Esophagus squamous epithelium (tissue), 5 donors: ENCODE results near the gene USB1. TPM values are rescaled to one million over a fixed set of nuclear protein-coding genes. Genes with fewer than 3 reads are reported as not detected.

Experiments
- DNase-seq: peaks from one replicate; lab custom pipeline; 2025; lab: John Stamatoyannopoulos, UW
- H3K27ac ChIP-seq, 4 donors: fragments of 200-600 bp; sonication (generic); one replicate each; pipeline ENCODE4 v1.5.1; 2016 to 2019; ENCODE audit warnings: mild to moderate bottlenecking in 1 of 4
- H3K27me3 ChIP-seq, 4 donors: fragments of 200-600 bp; sonication (generic); 1 replicate in 3 of 4; 2 replicates in 1 of 4; pipeline versions ENCODE4 v1.5.1 to v1.6.0; 2017 to 2021; ENCODE audit warnings: antibody characterized with exemption in 1 of 4
- H3K36me3 ChIP-seq, 3 donors: fragments of 200-600 bp; sonication (generic); one replicate each; pipeline ENCODE4 v1.5.1; 2016 to 2019
- H3K4me1 ChIP-seq, 3 donors: fragments of 200-600 bp; sonication (generic); one replicate each; pipeline ENCODE4 v1.5.1; 2017 to 2019
- H3K4me3 ChIP-seq, 4 donors: fragments of 200-600 bp; sonication (generic); 1 replicate in 3 of 4; 2 replicates in 1 of 4; pipeline ENCODE4 v1.5.1; 2016 to 2019; ENCODE audit warnings: mild to moderate bottlenecking in 2 of 4, moderate library complexity in 1 of 4
- H3K9me3 ChIP-seq, 3 donors: fragments of 200-600 bp; sonication (generic); one replicate each; pipeline ENCODE4 v1.5.1; 2016 to 2019
- POLR2A ChIP-seq, 4 donors: fragments of 450-650 bp; IDR thresholded peaks; one replicate each; pipeline ENCODE4 v1.6.1; 2017; ENCODE audit warnings: antibody characterized with exemption in 4 of 4, mild to moderate bottlenecking in 4 of 4, moderate library complexity in 3 of 4
- WGBS, 2 donors: methylation state at CpG; one replicate each; pipeline ENCODE4 v1.1.5; 2018; 5-methylcytosine and 5-hydroxymethylcytosine counted together
- intact Hi-C: fragments of 100-400 bp; cut with DNase I; formaldehyde crosslinking; loops from one replicate; pipeline ENCODE4 v1.15.0; 2022
- total RNA-seq, 4 donors: library from RNA; depleted of rRNA; stranded (reverse); fragments of >200 nt; gene quantifications; one replicate each; pipeline ENCODE4 v1.1.0, GENCODE V29; 2016
- TF ChIP-seq, protein P1 (sequence below), 6 experiments: fragments of 450-650 bp in 4 of 6; fragments of 200-600 bp in 2 of 6; sonication (generic) in 2 of 6; IDR thresholded peaks; one replicate each; pipeline ENCODE4 v1.5.1; 2016 to 2019; ENCODE audit warnings: antibody characterized with exemption in 6 of 6, mild to moderate bottlenecking in 4 of 6, moderate library complexity in 4 of 6
- donor health status: DM: yes; HTN: yes; CAD: no.

Gene USB1
- total RNA-seq, 4 donors from 2014 or later: 11.2 to 23.9 (median 18.6) TPM

DNA sequence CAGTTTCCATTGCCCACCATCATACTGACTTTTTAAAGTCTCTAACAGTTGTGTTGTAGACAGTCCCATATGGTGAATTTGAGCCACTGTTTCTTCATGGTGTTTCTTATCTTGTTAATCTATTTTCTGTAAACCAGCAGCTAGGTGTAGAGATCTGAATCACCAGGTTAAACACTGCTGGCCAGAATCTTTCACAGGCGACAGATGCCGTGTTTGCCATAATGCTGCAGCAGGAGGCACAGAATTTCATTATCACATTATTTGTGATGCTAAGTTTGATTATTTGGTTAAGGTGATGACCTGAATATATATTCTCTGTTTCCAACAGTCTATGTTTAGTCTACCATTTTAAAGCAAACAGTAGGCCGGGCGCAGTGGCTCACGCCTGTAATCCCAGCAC is 18.8 kb upstream of the USB1 start:
- H3K4me1 ChIP-seq: peaks cover 16 to 21% (median 16%) of the 10 kb centered on the region in 3 donors
- DNase-seq: no peak
- intact Hi-C loops: no loop called here
- no peak for TF ChIP-seq POLR2A (IDR thresholded peaks at IDR 0.05)
- TF ChIP-seq, protein P1, sequence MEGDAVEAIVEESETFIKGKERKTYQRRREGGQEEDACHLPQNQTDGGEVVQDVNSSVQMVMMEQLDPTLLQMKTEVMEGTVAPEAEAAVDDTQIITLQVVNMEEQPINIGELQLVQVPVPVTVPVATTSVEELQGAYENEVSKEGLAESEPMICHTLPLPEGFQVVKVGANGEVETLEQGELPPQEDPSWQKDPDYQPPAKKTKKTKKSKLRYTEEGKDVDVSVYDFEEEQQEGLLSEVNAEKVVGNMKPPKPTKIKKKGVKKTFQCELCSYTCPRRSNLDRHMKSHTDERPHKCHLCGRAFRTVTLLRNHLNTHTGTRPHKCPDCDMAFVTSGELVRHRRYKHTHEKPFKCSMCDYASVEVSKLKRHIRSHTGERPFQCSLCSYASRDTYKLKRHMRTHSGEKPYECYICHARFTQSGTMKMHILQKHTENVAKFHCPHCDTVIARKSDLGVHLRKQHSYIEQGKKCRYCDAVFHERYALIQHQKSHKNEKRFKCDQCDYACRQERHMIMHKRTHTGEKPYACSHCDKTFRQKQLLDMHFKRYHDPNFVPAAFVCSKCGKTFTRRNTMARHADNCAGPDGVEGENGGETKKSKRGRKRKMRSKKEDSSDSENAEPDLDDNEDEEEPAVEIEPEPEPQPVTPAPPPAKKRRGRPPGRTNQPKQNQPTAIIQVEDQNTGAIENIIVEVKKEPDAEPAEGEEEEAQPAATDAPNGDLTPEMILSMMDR (IDR thresholded peaks at IDR 0.05): no peak
- no peak overlapping the region for H3K27ac ChIP-seq
- peaks cover 0 to 4% (median 0%) of the 10 kb centered on the region in 4 donors for H3K27me3 ChIP-seq
- 78 to 82% methylated on average over 5 of the region's 5 CpGs for WGBS, 2 donors
- no peaks in the 10 kb centered on the region for H3K36me3 ChIP-seq
- H3K9me3 ChIP-seq: no peaks in the 10 kb centered on the region
- no peak overlapping the region for H3K4me3 ChIP-seq

DNA sequence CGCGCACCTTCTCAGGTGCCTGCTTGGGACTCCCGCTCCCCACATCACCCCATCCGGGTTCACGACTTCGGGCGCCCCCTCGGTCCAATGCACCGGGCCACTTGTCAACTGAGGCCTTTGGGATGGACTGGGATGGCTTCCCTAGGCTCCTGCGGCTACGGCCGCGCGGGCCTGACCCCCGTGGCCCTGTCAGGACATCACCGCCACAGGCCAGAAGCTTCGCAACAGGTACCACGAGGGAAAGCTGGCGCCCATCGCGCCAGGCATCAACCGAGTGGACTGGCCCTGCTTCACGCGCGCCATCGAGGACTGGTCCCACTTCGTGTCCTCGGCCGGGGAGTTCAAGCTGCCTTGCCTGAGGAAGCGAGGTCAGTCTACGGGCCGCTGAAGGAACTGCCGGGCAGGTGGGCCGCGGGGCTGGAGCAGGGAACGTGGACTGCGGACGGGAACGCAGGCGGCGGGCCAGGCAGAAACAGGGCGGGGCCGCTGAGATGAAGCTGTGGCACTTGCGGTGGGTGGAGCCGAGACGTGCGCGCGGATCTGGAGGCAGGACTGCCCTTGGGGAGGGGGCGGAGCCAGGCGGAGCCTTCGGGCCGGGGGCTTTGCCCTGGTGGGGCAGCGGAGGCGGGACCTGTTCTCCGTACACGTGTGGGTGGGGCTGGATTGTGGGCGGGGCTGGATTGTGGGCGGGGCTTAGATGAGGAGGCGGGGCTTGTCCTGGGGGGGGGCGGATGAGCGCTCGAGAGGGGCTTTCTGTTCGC is 16.6 kb upstream of the USB1 start:
- DNase-seq: peak; percentile 26
- Histone ChIP-seq H3K27me3 (peaks cover 0 to 4% (median 0%) of the 10 kb centered on the region in 4 donors), H3K36me3 (no peaks in the 10 kb centered on the region), H3K4me1 (peaks cover 16 to 38% (median 22%) of the 10 kb centered on the region in 3 donors), H3K4me3 (peak overlapping the region; percentile 40 to 79 (median 56)), H3K27ac (peak overlapping the region; percentile 60 to 76 (median 68)), H3K9me3 (no peaks in the 10 kb centered on the region)
- WGBS, 2 donors: 0 to 14% methylated on average over 8 to 11 of the region's 64 CpGs
- TF ChIP-seq POLR2A (IDR thresholded peaks at IDR 0.05): no peak
- TF ChIP-seq, protein P1 (IDR thresholded peaks at IDR 0.05): no peak
- intact Hi-C loops: no loop called here

DNA sequence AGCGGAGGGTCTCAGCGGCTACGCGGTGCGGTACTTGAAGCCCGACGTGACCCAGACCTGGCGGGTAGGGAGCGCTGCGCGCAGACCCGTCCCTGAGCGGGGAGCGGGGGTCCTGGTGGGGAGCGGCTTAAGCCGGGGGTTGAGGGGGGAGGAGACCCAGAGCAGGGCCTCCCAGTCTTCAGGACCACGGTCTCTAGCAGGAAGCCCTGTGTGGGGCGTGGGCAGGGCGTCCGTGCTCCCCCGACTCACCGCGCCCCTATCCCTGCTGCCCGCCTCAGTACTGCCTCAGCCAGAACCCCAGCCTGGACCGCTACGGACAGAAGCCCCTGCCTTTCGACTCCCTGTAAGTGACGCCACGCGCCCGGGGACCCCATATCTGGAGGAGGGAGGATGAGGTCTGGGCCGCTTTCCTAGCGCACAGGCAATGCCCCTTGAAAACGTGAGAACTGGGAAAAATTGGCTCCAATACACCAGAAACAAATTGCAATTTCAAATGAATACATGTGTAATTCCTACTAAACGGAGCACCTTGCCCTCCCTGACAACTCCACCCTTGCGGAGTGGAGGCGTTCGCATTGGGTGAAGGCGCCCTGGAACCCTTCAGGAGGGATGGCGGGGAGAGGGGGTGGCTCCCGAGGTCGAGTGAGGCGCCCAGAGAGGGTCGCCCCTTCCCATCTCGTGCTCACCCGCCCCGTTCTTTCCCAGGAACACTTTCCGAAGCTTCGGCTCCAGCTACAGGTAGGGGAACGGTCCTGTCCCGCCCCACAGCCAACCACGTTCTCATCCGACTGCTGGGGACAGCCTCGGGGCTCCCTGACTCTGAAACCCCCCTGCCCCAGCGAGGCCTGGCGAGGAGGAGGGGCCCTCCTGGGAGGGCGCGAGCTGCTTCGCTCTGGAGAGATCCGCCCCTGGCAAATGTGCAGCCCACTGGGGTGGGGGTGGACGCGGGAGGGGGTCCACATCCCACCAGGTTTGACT is 15.7 kb upstream of the USB1 start:
- peak overlapping the region; percentile 60 to 76 (median 68) for H3K27ac ChIP-seq
- H3K27me3 ChIP-seq: peaks cover 0 to 4% (median 0%) of the 10 kb centered on the region in 4 donors
- H3K9me3 ChIP-seq: no peaks in the 10 kb centered on the region
- H3K4me1 ChIP-seq: peaks cover 16 to 38% (median 24%) of the 10 kb centered on the region in 3 donors
- intact Hi-C loops: no loop called here
- H3K36me3 ChIP-seq: no peaks in the 10 kb centered on the region
- TF ChIP-seq, protein P1 (IDR thresholded peaks at IDR 0.05): no peak
- no peak for TF ChIP-seq POLR2A (IDR thresholded peaks at IDR 0.05)
- no peak for DNase-seq
- WGBS, 2 donors: 12 to 40% methylated on average over 6 to 23 of the region's 62 CpGs
- H3K4me3 ChIP-seq: peak overlapping the region; percentile 40 to 79 (median 56)

DNA sequence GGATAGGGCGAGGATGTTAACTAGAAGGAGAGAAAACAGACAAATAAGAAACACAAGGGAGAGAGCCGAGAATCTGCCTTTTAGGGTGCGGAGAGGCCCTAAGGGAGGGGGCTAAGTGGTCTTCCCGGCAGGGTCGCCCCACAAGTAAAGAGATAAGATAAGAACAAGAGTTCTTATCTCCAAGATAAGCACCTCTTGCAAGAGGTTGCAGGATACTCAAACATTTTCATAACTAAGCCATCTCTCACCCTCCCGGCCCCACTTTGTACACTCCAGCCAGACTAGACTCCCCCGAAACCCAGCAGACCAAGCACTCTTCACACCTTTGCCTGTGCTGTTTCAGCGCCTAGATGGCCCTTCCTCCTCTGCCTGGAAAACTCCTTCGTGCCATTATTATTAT is 15.0 kb upstream of the USB1 start:
- H3K27me3 ChIP-seq: peaks cover 0 to 4% (median 0%) of the 10 kb centered on the region in 4 donors
- H3K36me3 ChIP-seq: no peaks in the 10 kb centered on the region
- intact Hi-C loops: no loop called here
- TF ChIP-seq POLR2A (IDR thresholded peaks at IDR 0.05): no peak
- TF ChIP-seq, protein P1 (IDR thresholded peaks at IDR 0.05): no peak
- peak overlapping the region in 1 of 4 donors; percentile 79 for H3K4me3 ChIP-seq
- H3K9me3 ChIP-seq: no peaks in the 10 kb centered on the region
- H3K4me1 ChIP-seq: peaks cover 16 to 38% (median 24%) of the 10 kb centered on the region in 3 donors
- WGBS, 2 donors: 74 to 79% methylated on average over 9 of the region's 9 CpGs
- DNase-seq: no peak
- H3K27ac ChIP-seq: no peak overlapping the region
